SU-DHL-6 (cell line): ENCODE results near the gene ZBTB37.

ENCODE experiments used
- EZH2phosphoT487 ChIP-seq: fragments of 200-600 bp; sonication (generic), shearing (Covaris generic); conservative IDR thresholded peaks from 2 replicates; pipeline ENCODE4 v1.6.1; 2018; ENCODE audit warnings: mild to moderate bottlenecking, antibody characterized with exemption, low read length, moderate library complexity, mixed read lengths
- TF ChIP-seq, protein P1 (sequence below): fragments of 200-600 bp; sonication (generic); IDR thresholded peaks from one replicate; pipeline ENCODE4 v1.5.1; 2017; ENCODE audit warnings: antibody characterized with exemption, mild to moderate bottlenecking, low read length, moderate library complexity; ENCODE audit not compliant: insufficient read depth, poor library complexity, severe bottlenecking

GRCh38 chr1:173917635-173918493 is 49.7 kb downstream of the ZBTB37 start:
- TF ChIP-seq EZH2phosphoT487, result no peak
- TF ChIP-seq, protein P1, sequence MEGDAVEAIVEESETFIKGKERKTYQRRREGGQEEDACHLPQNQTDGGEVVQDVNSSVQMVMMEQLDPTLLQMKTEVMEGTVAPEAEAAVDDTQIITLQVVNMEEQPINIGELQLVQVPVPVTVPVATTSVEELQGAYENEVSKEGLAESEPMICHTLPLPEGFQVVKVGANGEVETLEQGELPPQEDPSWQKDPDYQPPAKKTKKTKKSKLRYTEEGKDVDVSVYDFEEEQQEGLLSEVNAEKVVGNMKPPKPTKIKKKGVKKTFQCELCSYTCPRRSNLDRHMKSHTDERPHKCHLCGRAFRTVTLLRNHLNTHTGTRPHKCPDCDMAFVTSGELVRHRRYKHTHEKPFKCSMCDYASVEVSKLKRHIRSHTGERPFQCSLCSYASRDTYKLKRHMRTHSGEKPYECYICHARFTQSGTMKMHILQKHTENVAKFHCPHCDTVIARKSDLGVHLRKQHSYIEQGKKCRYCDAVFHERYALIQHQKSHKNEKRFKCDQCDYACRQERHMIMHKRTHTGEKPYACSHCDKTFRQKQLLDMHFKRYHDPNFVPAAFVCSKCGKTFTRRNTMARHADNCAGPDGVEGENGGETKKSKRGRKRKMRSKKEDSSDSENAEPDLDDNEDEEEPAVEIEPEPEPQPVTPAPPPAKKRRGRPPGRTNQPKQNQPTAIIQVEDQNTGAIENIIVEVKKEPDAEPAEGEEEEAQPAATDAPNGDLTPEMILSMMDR, result no peak
